Activated T-cell treated with anti-CD3 and anti-CD28 coated beads, Interleukin-2, amount 50 U/mL, for 72 hours (primary cell): ENCODE data around the gene VPS13D. TPM values are rescaled to one million over a fixed set of nuclear protein-coding genes. Genes with fewer than 3 reads are reported as not detected.
"Not testable (repeated sequence)": the region's sequence is repeated elsewhere in the genome, so short reads cannot be mapped to it uniquely, and the experiment has no call there.

ENCODE experiments used
- ATAC-seq, 2 donors: fragments of 150-1000 bp; cut with Tn5 transposase; replicated peaks in 1 of 2; 2 replicates each; pipeline ENCODE4 v1.10.0; 2021; ENCODE audit warnings: moderate library complexity in 2 of 2, mild to moderate bottlenecking in 1 of 2
- DNase-seq, 2 donors: peaks; one replicate each; pipeline ENCODE4 v3.0.0; 2021 to 2022; ENCODE audit warnings: mixed read lengths in 1 of 2
- H3K27ac Mint-ChIP-seq: one replicate; pipeline ENCODE4 v1.8.0; 2022; ENCODE audit warnings: mild to moderate bottlenecking, moderate library complexity, mixed read lengths
- H3K27me3 Mint-ChIP-seq: one replicate; pipeline ENCODE4 v1.8.0; 2022; ENCODE audit warnings: low read depth, mixed read lengths
- H3K36me3 Mint-ChIP-seq, 2 donors: one replicate each; pipeline ENCODE4 v1.8.0; 2022; ENCODE audit warnings: mixed read lengths in 2 of 2, mild to moderate bottlenecking in 1 of 2; ENCODE audit not compliant: insufficient read depth in 2 of 2
- H3K4me1 Mint-ChIP-seq: one replicate; pipeline ENCODE4 v1.8.0; 2022; ENCODE audit warnings: low read depth, mixed read lengths
- H3K4me3 Mint-ChIP-seq, 2 donors: one replicate each; pipeline ENCODE4 v1.8.0; 2022; ENCODE audit warnings: mild to moderate bottlenecking in 2 of 2, mixed read lengths in 2 of 2, moderate library complexity in 2 of 2
- H3K9me3 Mint-ChIP-seq, 2 donors: one replicate each; pipeline ENCODE4 v1.8.0; 2022; ENCODE audit warnings: mixed read lengths in 2 of 2
- total RNA-seq, 2 donors: library from RNA; stranded (reverse); gene quantifications; one replicate each; pipeline ENCODE4 v1.2.3, GENCODE V29; 2022

Gene VPS13D
- total RNA-seq, 2 donors from 2014 or later = 36.0 to 40.5 TPM

DNA sequence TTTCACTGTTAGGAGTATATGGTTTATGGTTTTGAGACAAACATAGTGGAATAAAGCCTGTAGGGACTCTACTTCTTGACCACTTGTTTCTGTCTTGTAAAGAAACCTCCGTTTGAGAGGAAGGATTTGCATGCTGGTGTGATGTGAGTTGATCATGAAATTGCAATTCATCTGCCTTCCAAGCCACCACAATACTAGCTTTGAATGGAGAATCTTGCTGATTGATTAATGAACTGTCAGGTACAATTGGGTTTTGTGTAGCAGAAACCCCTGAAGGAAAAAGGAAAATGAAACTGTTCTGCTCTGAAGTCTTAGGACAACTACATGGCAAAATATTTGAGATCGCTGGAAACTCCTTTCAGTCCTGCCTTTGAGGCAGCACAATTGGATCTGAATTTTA lies 90.7 kb downstream of the VPS13D start:
- DNase-seq = no peak
- no peaks in the 10 kb centered on the region for H3K27me3 Mint-ChIP-seq
- no peaks in the 10 kb centered on the region for H3K9me3 Mint-ChIP-seq
- H3K27ac Mint-ChIP-seq = no peak overlapping the region
- H3K4me3 Mint-ChIP-seq = no peak overlapping the region
- H3K36me3 Mint-ChIP-seq = peaks cover 1 to 21% of the 10 kb centered on the region in 2 donors
- H3K4me1 Mint-ChIP-seq = no peaks in the 10 kb centered on the region
- ATAC-seq = no peak

DNA sequence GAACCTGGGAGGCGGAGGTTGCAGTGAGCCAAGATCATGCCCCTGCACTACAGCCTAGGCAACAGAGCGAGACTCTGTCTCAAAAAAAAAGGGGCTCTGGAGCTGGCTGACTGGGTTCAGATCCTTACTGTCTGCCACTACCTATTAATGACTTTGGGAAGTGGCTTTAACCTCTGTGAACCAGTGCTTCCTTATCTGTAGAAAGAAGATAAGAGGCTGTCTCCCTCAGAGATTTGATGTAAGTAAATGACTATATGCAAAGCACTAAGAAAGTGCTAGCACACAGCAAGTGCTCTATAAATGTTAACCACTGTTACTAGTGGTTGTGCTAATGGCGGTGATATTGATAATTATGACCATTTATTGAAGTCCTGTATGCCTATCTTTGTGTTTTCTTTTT lies 94.6 kb downstream of the VPS13D start:
- peaks cover 1 to 18% of the 10 kb centered on the region in 2 donors for H3K36me3 Mint-ChIP-seq

DNA sequence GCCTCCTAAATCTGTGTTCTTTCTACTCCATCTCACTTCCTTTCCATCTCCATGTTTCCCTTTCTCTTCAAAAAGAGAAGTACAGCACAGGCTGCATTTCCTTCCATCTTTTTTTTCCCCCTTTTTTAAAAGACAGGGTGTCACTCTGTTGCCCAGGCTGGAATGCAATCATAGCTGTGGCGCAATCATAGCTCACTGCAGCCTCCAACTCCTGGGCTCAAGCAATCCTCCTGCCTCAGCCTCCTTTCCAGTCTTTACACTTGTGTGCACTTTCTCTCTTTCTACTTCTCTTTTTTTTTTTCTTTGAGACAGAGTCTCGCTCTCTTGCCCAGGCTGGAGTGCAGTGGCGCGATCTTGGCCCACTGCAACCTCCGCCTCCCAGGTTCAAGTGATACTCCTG lies 95.1 kb downstream of the VPS13D start:
- not testable (repeated sequence) for H3K27me3 Mint-ChIP-seq, ATAC-seq
- H3K36me3 Mint-ChIP-seq = peaks cover 1 to 13% of the 10 kb centered on the region in 2 donors

More for the DNA sequence above, 94.6 kb downstream of the VPS13D start:
- no peak overlapping the region for H3K4me3 Mint-ChIP-seq
- peaks cover 10% of the 10 kb centered on the region for H3K4me1 Mint-ChIP-seq
- no peak for DNase-seq
- H3K27ac Mint-ChIP-seq = no peak overlapping the region
- no peaks in the 10 kb centered on the region for H3K9me3 Mint-ChIP-seq
- no peak for ATAC-seq
- H3K27me3 Mint-ChIP-seq = no peaks in the 10 kb centered on the region

DNA sequence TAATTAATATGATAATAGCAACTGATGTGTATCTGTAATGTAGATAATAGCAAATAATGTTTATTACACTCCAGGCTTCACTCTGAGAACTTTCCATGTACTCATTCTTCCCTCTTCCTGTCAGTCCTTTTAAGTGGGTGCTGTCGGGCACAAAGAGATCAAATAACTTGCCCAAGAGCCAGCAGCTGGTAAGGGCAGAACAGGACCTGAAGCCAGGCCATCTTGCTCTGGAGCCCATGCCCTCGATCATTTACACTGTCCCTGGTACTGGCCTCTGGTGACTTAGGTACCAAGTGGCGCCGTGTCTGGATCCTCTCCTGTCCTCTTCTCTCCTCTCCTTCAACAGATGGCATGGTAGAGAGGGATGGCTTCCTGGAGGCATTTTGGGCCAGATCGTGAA lies 97.2 kb downstream of the VPS13D start:
- no peak for ATAC-seq
- Mint-ChIP-seq H3K4me3 (no peak overlapping the region), H3K27me3 (no peaks in the 10 kb centered on the region), H3K36me3 (peaks cover 3 to 11% of the 10 kb centered on the region in 2 donors), H3K9me3 (no peaks in the 10 kb centered on the region), H3K27ac (no peak overlapping the region), H3K4me1 (peaks cover 10% of the 10 kb centered on the region)
- no peak for DNase-seq

More for the DNA sequence above, 95.1 kb downstream of the VPS13D start:
- H3K4me1 Mint-ChIP-seq = peaks cover 10% of the 10 kb centered on the region
- H3K4me3 Mint-ChIP-seq, DNase-seq, H3K27ac Mint-ChIP-seq, H3K9me3 Mint-ChIP-seq: not testable (repeated sequence)

DNA sequence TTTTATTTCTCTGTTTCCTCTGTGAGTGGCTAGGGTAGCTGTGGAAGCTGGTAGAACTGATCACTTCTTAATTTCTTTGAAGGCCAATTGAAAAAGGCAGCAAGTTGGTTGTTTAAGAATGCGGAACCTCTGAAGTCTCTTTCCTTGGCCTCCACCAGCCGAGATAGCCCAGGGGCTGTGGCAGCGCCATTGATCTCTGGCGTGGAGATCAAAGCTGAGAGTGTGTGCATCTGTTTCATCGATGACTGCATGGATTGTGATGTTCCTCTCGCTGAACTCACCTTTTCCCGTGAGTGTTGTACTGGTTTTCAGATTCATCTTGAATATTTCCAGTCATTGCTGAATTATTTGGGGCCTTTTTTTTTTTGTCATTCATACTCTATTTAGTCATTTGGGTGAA lies 97.7 kb downstream of the VPS13D start:
- Mint-ChIP-seq H3K4me1 (peaks cover 10% of the 10 kb centered on the region), H3K27me3 (no peaks in the 10 kb centered on the region), H3K9me3 (no peaks in the 10 kb centered on the region), H3K4me3 (no peak overlapping the region), H3K27ac (no peak overlapping the region), H3K36me3 (peaks cover 3 to 11% of the 10 kb centered on the region in 2 donors)
- no peak for ATAC-seq
- no peak for DNase-seq

DNA sequence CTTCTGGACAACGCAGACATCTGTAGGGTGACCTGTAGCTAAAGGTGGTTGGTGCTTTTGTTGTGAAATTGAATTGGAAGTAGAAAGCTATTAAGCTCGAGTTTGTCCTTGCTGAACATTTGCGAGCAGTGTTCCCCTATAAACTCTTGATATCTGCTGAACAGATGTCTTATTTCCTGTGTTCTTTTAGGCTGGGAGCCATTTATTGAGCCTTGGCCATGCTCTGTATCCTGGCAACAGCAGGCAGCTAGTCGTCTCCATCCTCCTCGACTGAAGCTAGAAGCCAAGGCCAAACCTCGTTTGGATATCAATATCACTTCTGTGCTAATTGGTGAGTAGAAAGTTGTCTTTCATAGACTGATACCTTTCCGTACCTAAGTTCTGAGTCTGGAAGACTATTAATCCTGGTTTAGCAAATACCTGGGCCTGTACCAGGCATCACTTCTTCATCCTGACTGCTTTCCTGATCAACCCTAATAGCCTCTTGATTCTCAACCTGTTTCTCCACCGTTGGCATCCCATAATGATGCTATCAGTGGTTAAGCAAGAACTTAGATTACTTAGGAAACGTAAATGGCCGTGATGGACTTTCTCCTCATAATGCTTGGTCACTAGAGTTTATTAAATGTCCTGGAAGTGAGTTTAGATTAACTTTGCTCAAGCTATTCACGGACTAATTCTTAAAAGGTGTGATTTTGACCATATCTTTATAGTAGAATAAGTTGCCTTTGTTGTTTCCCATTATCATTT lies 103.4 kb downstream of the VPS13D start:
- H3K4me1 Mint-ChIP-seq = no peaks in the 10 kb centered on the region
- H3K4me3 Mint-ChIP-seq = no peak overlapping the region
- peaks cover 2 to 14% of the 10 kb centered on the region in 2 donors for H3K36me3 Mint-ChIP-seq
- H3K27ac Mint-ChIP-seq = no peak overlapping the region
- no peaks in the 10 kb centered on the region for H3K27me3 Mint-ChIP-seq
- H3K9me3 Mint-ChIP-seq = no peaks in the 10 kb centered on the region
- DNase-seq = no peak
- ATAC-seq = no peak

DNA sequence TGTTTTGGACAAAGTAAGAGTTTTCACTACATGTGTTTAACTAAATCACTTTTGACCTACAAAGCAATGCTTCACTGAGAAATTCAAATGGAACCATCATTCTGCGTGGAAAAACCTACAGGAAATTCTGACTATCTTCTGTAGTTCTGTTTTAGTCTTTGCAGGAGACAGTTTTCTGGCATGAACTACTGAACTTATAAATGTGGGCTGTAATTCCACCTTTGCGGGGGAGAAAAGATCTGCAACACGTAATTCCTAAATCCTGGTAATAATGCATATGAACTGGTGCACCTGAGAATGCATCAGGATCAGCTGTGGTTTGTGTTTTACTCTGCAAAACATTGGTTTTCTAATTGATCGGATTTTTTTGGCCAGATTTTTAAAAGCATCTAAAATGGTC lies 106.0 kb downstream of the VPS13D start:
- Mint-ChIP-seq H3K9me3 (no peaks in the 10 kb centered on the region), H3K4me3 (no peak overlapping the region), H3K4me1 (peaks cover 9% of the 10 kb centered on the region), H3K27ac (no peak overlapping the region), H3K36me3 (peaks cover 2 to 14% of the 10 kb centered on the region in 2 donors), H3K27me3 (no peaks in the 10 kb centered on the region)
- no peak for DNase-seq
- ATAC-seq = no peak

DNA sequence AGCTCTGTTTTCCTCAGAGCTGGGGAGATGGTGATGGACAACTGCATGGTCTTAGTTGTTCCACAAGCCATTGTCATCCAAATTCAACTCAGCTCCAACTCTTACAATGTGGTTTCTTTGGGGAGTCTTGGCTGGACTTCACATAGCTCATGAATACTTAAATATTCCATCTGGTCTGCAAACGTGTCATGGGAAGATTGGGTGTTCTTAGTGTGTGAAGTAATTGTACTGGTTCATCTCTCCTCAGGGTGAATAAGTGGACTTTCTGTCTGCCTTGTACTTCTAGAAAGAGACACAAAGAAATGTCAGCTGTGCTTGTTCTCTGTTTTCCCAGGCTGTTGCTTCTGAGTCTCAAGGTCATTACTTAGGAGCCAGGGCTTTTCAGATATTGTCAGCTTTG lies 106.6 kb downstream of the VPS13D start:
- Mint-ChIP-seq H3K27me3 (no peaks in the 10 kb centered on the region), H3K4me1 (peaks cover 15% of the 10 kb centered on the region), H3K36me3 (peaks cover 2 to 14% of the 10 kb centered on the region in 2 donors), H3K9me3 (no peaks in the 10 kb centered on the region), H3K27ac (no peak overlapping the region), H3K4me3 (no peak overlapping the region)
- DNase-seq (no peak), ATAC-seq (no peak)

DNA sequence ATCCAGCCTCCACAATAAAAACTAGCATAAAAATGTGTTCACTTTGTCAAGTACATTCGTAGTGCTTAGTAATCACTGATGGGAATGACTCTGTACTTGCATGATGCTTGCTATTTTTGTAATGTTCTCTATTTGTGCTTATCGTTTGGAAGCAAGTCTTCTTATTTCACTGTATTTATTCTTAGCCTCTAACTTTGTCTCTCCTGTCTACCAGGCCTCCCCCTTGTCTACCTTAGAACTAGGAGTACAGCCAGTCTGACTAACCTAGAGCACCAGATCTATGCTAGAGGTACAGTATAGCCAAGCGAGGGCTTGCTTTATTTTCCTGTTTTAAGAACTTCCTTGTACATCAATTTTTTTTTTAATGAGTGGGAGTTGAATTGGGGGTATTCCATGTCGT lies 108.2 kb downstream of the VPS13D start:
- Mint-ChIP-seq H3K27me3 (no peaks in the 10 kb centered on the region), H3K27ac (no peak overlapping the region), H3K4me1 (peaks cover 28% of the 10 kb centered on the region), H3K4me3 (no peak overlapping the region), H3K36me3 (peaks cover 7 to 21% of the 10 kb centered on the region in 2 donors), H3K9me3 (no peaks in the 10 kb centered on the region)
- ATAC-seq (no peak), DNase-seq (no peak)

DNA sequence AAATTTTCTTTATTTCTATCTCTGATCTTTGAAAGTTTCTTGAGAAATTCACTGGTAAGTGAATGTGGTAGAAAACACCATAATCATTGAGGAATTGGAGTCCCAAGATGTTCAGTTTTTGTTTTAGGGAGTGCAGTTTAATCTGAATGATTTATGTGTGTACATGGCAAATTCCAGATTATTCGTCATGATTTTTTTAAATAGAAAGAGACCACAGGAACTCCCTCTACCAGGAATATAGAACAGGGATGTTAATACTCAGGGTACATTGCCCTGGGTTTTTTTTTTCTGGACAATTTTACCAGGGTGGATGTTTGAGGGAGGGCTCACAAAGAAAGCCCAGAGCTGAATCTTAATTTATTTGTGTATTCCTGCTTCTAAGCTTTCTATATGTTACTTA lies 109.0 kb downstream of the VPS13D start:
- peaks cover 9 to 20% of the 10 kb centered on the region in 2 donors for H3K36me3 Mint-ChIP-seq
- peaks cover 33% of the 10 kb centered on the region for H3K4me1 Mint-ChIP-seq
- ATAC-seq = no peak
- H3K27ac Mint-ChIP-seq = no peak overlapping the region
- H3K27me3 Mint-ChIP-seq = no peaks in the 10 kb centered on the region
- H3K9me3 Mint-ChIP-seq = no peaks in the 10 kb centered on the region
- DNase-seq = no peak
- H3K4me3 Mint-ChIP-seq = no peak overlapping the region

DNA sequence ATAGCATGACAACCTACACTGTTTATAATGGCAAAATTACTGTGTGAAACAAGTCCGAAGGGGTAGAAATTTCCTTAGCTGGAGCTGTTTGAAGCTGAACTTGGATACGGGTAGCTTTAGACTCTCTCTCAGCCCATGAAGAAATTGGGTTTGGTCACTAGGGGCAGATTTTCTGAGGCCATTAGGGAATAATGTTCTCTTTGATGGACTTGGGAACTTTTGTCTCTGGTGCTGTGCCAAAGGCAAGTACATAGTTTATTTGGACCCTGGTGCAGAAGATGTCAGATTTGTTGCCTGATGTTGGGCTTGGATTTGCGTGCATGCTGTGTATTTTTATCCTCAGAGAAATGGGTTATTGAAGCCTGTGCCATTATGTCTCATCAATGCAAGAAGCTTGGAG lies 109.6 kb downstream of the VPS13D start:
- Mint-ChIP-seq H3K9me3 (no peaks in the 10 kb centered on the region), H3K27ac (no peak overlapping the region), H3K4me3 (no peak overlapping the region), H3K4me1 (peaks cover 39% of the 10 kb centered on the region), H3K36me3 (peaks cover 10 to 18% of the 10 kb centered on the region in 2 donors), H3K27me3 (no peaks in the 10 kb centered on the region)
- ATAC-seq (no peak), DNase-seq (no peak)

DNA sequence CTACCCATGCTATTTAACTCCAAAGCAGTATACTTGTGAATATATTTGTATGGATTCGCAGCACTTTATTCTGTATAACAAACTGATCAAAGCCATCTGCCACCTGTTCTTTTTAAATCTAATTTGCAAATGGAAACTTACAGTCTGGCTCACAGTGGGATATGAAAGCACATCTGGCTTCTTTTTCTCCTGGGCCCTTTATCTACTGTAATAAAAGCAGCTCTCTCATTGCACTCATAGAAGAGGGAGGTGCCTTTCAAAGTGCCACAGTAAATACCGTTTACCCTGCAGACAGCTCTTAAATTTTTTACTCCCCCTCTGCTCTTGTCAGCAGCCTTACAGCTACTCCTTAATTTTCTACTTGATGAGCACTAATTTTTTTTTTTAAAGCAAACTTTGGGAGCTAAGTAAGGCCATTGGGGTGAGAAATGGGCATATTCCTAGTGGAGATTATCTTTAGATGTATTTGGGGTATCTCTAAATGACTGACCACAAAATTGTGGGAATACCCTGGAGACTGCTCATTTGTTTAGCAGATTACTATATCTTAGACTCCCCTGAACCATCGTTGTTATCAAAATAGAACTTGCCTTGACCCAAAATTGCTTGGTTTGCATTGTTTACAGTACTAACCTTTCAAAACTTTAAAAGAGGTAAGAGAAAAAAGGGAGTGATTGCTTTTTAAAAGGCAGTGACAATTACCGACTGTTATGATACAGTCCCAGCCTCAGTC lies 110.1 kb downstream of the VPS13D start:
- Mint-ChIP-seq H3K4me3 (no peak overlapping the region), H3K27me3 (no peaks in the 10 kb centered on the region), H3K9me3 (no peaks in the 10 kb centered on the region), H3K36me3 (peaks cover 10 to 18% of the 10 kb centered on the region in 2 donors), H3K27ac (no peak overlapping the region), H3K4me1 (peaks cover 44% of the 10 kb centered on the region)
- DNase-seq (no peak), ATAC-seq (no peak)

DNA sequence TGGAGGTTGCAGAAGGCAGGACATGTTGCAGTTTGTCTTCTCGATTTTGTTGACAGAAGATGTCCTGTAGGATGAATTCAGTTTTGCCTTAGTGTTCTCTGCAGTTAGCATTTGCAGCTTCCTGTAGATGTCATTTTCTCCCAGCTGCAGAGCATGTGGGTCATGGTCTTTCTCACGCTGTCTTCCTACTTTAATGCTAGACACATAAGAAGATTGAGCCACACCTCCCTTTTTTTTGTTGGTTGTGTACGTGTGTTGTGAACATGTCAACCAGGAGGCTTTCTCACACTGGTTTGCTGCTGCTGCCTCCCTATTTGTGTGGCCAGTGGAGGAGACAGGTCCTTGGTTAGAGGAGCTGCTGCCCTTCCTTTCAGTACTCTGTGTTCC lies 110.7 kb downstream of the VPS13D start:
- H3K27me3 Mint-ChIP-seq = no peaks in the 10 kb centered on the region
- H3K4me1 Mint-ChIP-seq = peaks cover 50% of the 10 kb centered on the region
- no peaks in the 10 kb centered on the region for H3K9me3 Mint-ChIP-seq
- no peak for DNase-seq
- H3K4me3 Mint-ChIP-seq = no peak overlapping the region
- ATAC-seq = no peak
- no peak overlapping the region for H3K27ac Mint-ChIP-seq
- H3K36me3 Mint-ChIP-seq = peaks cover 10 to 19% of the 10 kb centered on the region in 2 donors
